HepG2 (cell line): Measurements from ENCODE around the gene TRIM37. TPM values are rescaled to one million over a fixed set of nuclear protein-coding genes. Genes with fewer than 3 reads are reported as not detected.

Experiments
- ARNT2 ChIP-seq: sonication (generic); formaldehyde crosslinking; IDR thresholded peaks from 2 replicates; pipeline ENCODE4 v1.8.0; 2022; ENCODE audit warnings: mild to moderate bottlenecking, low read depth, missing genetic modification reagents, moderate library complexity
- CBFB ChIP-seq: sonication (generic); formaldehyde crosslinking; IDR thresholded peaks from 2 replicates; pipeline ENCODE4 v1.4.0; 2020; ENCODE audit warnings: missing genetic modification reagents
- DPF2 ChIP-seq: sonication (generic); formaldehyde crosslinking; IDR thresholded peaks from 2 replicates; pipeline ENCODE4 v1.4.0; 2020; ENCODE audit warnings: mild to moderate bottlenecking, low read depth, missing genetic modification reagents, borderline replicate concordance
- ETV6 ChIP-seq: sonication (generic); formaldehyde crosslinking; conservative IDR thresholded peaks from 2 replicates; pipeline ENCODE4 v1.4.0; 2020; ENCODE audit warnings: missing genetic modification reagents
- GABPB1 ChIP-seq: IDR thresholded peaks from 2 replicates; pipeline ENCODE4 v1.6.1; 2016; ENCODE audit warnings: mild to moderate bottlenecking, missing genetic modification reagents, moderate library complexity, missing compliant biosample characterization
- MBNL3 ChIP-seq: fragments of 250-450 bp; sonication (Bioruptor Pico); conservative IDR thresholded peaks from 2 replicates; pipeline ENCODE4 v1.8.0; 2022; ENCODE audit warnings: mild to moderate bottlenecking, inconsistent platforms
- NFE2 ChIP-seq: sonication (generic); formaldehyde crosslinking; IDR thresholded peaks from 2 replicates; pipeline ENCODE4 v1.4.0; 2020; ENCODE audit warnings: missing genetic modification reagents
- NFE2L2 ChIP-seq: fragments of 150-350 bp; IDR thresholded peaks from 2 replicates; pipeline ENCODE4 v1.6.1; 2014; ENCODE audit warnings: low read length
- NFRKB ChIP-seq: fragments of 450-650 bp; IDR thresholded peaks from 2 replicates; pipeline ENCODE4 v1.6.1; 2017
- NFYC ChIP-seq: IDR thresholded peaks from 2 replicates; pipeline ENCODE4 v1.6.1; 2016; ENCODE audit warnings: missing genetic modification reagents, missing compliant biosample characterization
- RAD21 ChIP-seq: fragments of 450-650 bp; formaldehyde crosslinking; IDR thresholded peaks from 2 replicates; pipeline ENCODE4 v1.5.0; 2020; ENCODE audit warnings: mild to moderate bottlenecking
- SIX1 ChIP-seq: sonication (generic); formaldehyde crosslinking; IDR thresholded peaks from 2 replicates; pipeline ENCODE4 v1.4.0; 2020; ENCODE audit warnings: missing genetic modification reagents, borderline replicate concordance
- ZNF143 ChIP-seq: sonication (generic); formaldehyde crosslinking; IDR thresholded peaks from 2 replicates; pipeline ENCODE4 v1.4.0; 2020; ENCODE audit warnings: missing genetic modification reagents
- ZNF207 ChIP-seq: fragments of 450-650 bp; IDR thresholded peaks from 2 replicates; pipeline ENCODE4 v1.6.1; 2016; ENCODE audit warnings: antibody characterized with exemption, borderline replicate concordance
- ZNF235 ChIP-seq: sonication (generic); formaldehyde crosslinking; IDR thresholded peaks from 2 replicates; pipeline ENCODE4 v1.8.1; 2023; ENCODE audit warnings: mild to moderate bottlenecking, missing genetic modification reagents, borderline replicate concordance
- ZNF282 ChIP-seq: fragments of 450-650 bp; IDR thresholded peaks from 2 replicates; pipeline ENCODE4 v1.6.1; 2018; ENCODE audit not compliant: partially characterized antibody
- ZNF317 ChIP-seq: sonication (generic); formaldehyde crosslinking; IDR thresholded peaks from 2 replicates; pipeline ENCODE4 v1.5.0; 2020; ENCODE audit warnings: mild to moderate bottlenecking, missing genetic modification reagents
- ZNF550 ChIP-seq: sonication (generic); formaldehyde crosslinking; IDR thresholded peaks from 2 replicates; pipeline ENCODE4 v1.4.0; 2020; ENCODE audit warnings: mild to moderate bottlenecking, missing genetic modification reagents, borderline replicate concordance
- ZNF552 ChIP-seq: sonication (generic); formaldehyde crosslinking; IDR thresholded peaks from 2 replicates; pipeline ENCODE4 v1.9.0; 2022; ENCODE audit warnings: missing genetic modification reagents, mild to moderate bottlenecking, borderline replicate concordance
- ZNF605 ChIP-seq: sonication (generic); formaldehyde crosslinking; IDR thresholded peaks from 2 replicates; pipeline ENCODE4 v1.8.0; 2022; ENCODE audit warnings: mild to moderate bottlenecking, missing genetic modification reagents
- ZNF616 ChIP-seq: sonication (generic); formaldehyde crosslinking; IDR thresholded peaks from 2 replicates; pipeline ENCODE4 v1.5.0; 2020; ENCODE audit warnings: low read depth, mild to moderate bottlenecking, missing genetic modification reagents
- ZNF776 ChIP-seq: sonication (generic); formaldehyde crosslinking; IDR thresholded peaks from 2 replicates; pipeline ENCODE4 v1.4.0; 2020; ENCODE audit warnings: mild to moderate bottlenecking, missing genetic modification reagents
- polyA plus RNA-seq, 8 experiments: library from polyadenylated mRNA; depleted of rRNA in 3 of 8; stranded (reverse) in 7 of 8; unstranded in 1 of 8; fragments of >200 nt; fragmentation: Illumina TruSeq in 4 of 8; extraction: Trizol in 4 of 8; gene quantifications; 2 replicates each; pipeline versions ENCODE4 v1.2.1 to v1.2.3, GENCODE V29; 2011 to 2016; ENCODE audit warnings: low read depth in 4 of 8, missing spikeins in 1 of 8, mixed read lengths in 1 of 8; ENCODE audit not compliant: insufficient read depth in 1 of 8
- total RNA-seq, 5 experiments: library from RNA; depleted of rRNA; stranded (reverse); fragments of >200 nt; fragmentation: Illumina TruSeq; extraction: Trizol; gene quantifications; 2 replicates each; pipeline ENCODE4 v1.2.3, GENCODE V29; 2016; ENCODE audit warnings: low read depth in 1 of 5
- TF ChIP-seq, protein P1 (sequence below): sonication (generic); formaldehyde crosslinking; IDR thresholded peaks from 2 replicates; pipeline ENCODE4 v1.9.0; 2022; ENCODE audit warnings: missing genetic modification reagents, mild to moderate bottlenecking, borderline replicate concordance
- TF ChIP-seq, protein P2 (sequence below): sonication (generic); formaldehyde crosslinking; IDR thresholded peaks from 2 replicates; pipeline ENCODE4 v1.8.1; 2023; ENCODE audit warnings: missing genetic modification reagents, inconsistent platforms, borderline replicate concordance
- TF ChIP-seq, protein P3 (sequence below): sonication (generic); IDR thresholded peaks from 2 replicates; pipeline ENCODE4 v1.6.1; 2016; ENCODE audit warnings: low read depth, borderline replicate concordance
- TF ChIP-seq, protein P4 (sequence below): IDR thresholded peaks from 2 replicates; pipeline ENCODE4 v1.6.1; 2016
- TF ChIP-seq, protein P5 (sequence below): sonication (generic); formaldehyde crosslinking; IDR thresholded peaks from 2 replicates; pipeline ENCODE4 v1.8.1; 2023; ENCODE audit warnings: mild to moderate bottlenecking, missing genetic modification reagents

The TRIM37 gene
- total and polyA plus RNA-seq, 2 of the 13 experiments (the other 11 are each of a cell fraction or from before 2014, with no cell fraction given) = 12.4 to 39.1 TPM

DNA sequence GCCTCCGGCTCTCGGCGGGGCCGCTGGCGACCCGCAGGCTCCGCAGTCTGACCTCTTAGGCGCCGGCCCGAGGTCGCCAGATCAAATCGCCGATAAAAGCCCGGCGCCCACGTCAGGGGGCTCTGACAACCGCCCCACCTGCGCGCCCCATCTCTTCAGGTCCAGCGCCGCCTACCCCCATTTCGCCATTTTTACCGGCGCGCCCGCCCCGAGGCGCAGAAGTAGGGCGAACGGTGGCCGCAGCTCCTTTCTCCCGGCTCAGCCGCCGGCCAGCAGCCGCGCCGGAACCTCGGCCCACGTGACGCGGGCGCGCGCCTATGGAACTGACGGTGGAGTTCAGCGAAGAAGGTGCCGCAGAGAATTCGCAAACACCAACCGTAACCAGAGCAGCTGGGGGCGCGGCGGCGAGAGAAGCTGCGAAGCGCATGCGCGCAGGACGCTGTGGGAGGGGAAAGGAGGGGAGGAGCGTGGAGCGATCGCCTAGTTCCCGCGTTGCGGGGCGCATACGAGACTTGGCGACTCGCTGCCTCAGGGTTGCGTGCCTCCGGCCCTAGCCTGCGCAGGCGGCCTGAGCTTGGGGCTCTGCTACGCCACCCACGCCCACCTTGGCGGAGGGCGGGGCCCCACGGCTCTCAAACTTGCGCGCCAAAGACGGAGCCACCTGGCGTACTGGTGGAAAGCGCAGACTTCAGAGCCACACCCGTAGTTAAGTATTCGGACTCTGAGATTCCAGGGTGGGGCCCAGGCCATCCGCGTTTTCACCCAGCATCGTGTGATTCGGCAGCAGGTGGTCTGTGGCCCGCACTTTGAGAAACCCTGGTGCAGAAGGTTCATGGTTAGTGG lies at the start of gene TRIM37 (continued):
- TF ChIP-seq DPF2 (CRISPR knock-in tag) = no peak
- TF ChIP-seq, protein P1, sequence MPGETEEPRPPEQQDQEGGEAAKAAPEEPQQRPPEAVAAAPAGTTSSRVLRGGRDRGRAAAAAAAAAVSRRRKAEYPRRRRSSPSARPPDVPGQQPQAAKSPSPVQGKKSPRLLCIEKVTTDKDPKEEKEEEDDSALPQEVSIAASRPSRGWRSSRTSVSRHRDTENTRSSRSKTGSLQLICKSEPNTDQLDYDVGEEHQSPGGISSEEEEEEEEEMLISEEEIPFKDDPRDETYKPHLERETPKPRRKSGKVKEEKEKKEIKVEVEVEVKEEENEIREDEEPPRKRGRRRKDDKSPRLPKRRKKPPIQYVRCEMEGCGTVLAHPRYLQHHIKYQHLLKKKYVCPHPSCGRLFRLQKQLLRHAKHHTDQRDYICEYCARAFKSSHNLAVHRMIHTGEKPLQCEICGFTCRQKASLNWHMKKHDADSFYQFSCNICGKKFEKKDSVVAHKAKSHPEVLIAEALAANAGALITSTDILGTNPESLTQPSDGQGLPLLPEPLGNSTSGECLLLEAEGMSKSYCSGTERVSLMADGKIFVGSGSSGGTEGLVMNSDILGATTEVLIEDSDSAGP (CRISPR knock-in tag) = peak; percentile 93; the same call in 1 of the 2 replicates
- TF ChIP-seq, protein P2, sequence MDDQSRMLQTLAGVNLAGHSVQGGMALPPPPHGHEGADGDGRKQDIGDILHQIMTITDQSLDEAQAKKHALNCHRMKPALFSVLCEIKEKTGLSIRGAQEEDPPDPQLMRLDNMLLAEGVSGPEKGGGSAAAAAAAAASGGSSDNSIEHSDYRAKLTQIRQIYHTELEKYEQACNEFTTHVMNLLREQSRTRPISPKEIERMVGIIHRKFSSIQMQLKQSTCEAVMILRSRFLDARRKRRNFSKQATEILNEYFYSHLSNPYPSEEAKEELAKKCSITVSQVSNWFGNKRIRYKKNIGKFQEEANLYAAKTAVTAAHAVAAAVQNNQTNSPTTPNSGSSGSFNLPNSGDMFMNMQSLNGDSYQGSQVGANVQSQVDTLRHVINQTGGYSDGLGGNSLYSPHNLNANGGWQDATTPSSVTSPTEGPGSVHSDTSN (CRISPR knock-in tag) = no peak
- peak; percentile 59 for TF ChIP-seq NFYC (CRISPR knock-in tag)
- no peak; the same call in 1 of the 2 replicates for TF ChIP-seq ZNF143
- TF ChIP-seq MBNL3 = no peak
- TF ChIP-seq, protein P3, sequence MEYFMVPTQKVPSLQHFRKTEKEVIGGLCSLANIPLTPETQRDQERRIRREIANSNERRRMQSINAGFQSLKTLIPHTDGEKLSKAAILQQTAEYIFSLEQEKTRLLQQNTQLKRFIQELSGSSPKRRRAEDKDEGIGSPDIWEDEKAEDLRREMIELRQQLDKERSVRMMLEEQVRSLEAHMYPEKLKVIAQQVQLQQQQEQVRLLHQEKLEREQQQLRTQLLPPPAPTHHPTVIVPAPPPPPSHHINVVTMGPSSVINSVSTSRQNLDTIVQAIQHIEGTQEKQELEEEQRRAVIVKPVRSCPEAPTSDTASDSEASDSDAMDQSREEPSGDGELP = peak; percentile 87
- TF ChIP-seq ZNF605 (CRISPR knock-in tag) = peak; percentile 98
- TF ChIP-seq, protein P4, sequence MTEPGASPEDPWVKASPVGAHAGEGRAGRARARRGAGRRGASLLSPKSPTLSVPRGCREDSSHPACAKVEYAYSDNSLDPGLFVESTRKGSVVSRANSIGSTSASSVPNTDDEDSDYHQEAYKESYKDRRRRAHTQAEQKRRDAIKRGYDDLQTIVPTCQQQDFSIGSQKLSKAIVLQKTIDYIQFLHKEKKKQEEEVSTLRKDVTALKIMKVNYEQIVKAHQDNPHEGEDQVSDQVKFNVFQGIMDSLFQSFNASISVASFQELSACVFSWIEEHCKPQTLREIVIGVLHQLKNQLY (CRISPR knock-in tag) = peak; percentile 58; the same call in 1 of the 2 replicates
- 0 out of 2 replicates have a peak, but pooled peaks have one; percentile 38 for TF ChIP-seq ZNF616 (CRISPR knock-in tag)
- TF ChIP-seq ZNF552 = no peak
- peak; percentile 90 for TF ChIP-seq ARNT2
- TF ChIP-seq GABPB1 = peak; percentile 92
- no peak for TF ChIP-seq ZNF776 (CRISPR knock-in tag)
- peak; percentile 16; the same call in 1 of the 2 replicates for TF ChIP-seq SIX1 (CRISPR knock-in tag)
- TF ChIP-seq NFE2 (CRISPR knock-in tag) = no peak
- no peak for TF ChIP-seq NFRKB
- no peak for TF ChIP-seq ZNF550 (CRISPR knock-in tag)
- no peak for TF ChIP-seq ETV6 (CRISPR knock-in tag)
- TF ChIP-seq ZNF282 = no peak
- peak; percentile 55 for TF ChIP-seq RAD21 (CRISPR knock-in tag)
- peak; percentile 49 for TF ChIP-seq CBFB (CRISPR knock-in tag)
- TF ChIP-seq ZNF207 = no peak
- no peak for TF ChIP-seq NFE2L2
- TF ChIP-seq, protein P5, sequence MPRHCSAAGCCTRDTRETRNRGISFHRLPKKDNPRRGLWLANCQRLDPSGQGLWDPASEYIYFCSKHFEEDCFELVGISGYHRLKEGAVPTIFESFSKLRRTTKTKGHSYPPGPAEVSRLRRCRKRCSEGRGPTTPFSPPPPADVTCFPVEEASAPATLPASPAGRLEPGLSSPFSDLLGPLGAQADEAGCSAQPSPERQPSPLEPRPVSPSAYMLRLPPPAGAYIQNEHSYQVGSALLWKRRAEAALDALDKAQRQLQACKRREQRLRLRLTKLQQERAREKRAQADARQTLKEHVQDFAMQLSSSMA (CRISPR knock-in tag) = peak; percentile 64; the same call in 1 of the 2 replicates
- TF ChIP-seq ZNF235 (CRISPR knock-in tag) = no peak
- peak; percentile 84 for TF ChIP-seq ZNF317 (CRISPR knock-in tag)
